K562 (cell line): Measurements from ENCODE around the gene EFHC1.

Experiments
- GABPA ChIP-seq: fragments of 200-800 bp; sonication (Bioruptor generic); conservative IDR thresholded peaks from 2 replicates; pipeline ENCODE4 v1.6.1; 2016; ENCODE audit warnings: low read depth, missing genetic modification characterization, missing compliant biosample characterization
- NR2C2 ChIP-seq, 2 experiments: fragments of 200-800 bp in 1 of 2; sonication (Bioruptor generic) in 1 of 2; sonication (generic) in 1 of 2; formaldehyde crosslinking in 1 of 2; IDR thresholded peaks; 2 replicates each; pipeline versions ENCODE4 v1.6.1 to v1.8.0; 2016 to 2022; ENCODE audit warnings: mild to moderate bottlenecking in 1 of 2, missing compliant biosample characterization in 1 of 2, missing genetic modification characterization in 1 of 2, missing genetic modification reagents in 1 of 2
- POLR3A ChIP-seq: IDR thresholded peaks from 2 replicates; pipeline ENCODE4 v1.6.1; 2011; ENCODE audit warnings: borderline replicate concordance, mild to moderate bottlenecking, moderate library complexity; ENCODE audit not compliant: insufficient read length, insufficient read depth; ENCODE audit errors: extremely low read depth
- RFX1 ChIP-seq: fragments of 450-650 bp; IDR thresholded peaks from 2 replicates; pipeline ENCODE4 v1.6.1; 2016; ENCODE audit warnings: mild to moderate bottlenecking, moderate library complexity
- SIX5 ChIP-seq, 2 experiments: IDR thresholded peaks; 2 replicates each; pipeline ENCODE4 v1.6.1; 2011; ENCODE audit warnings: low read length in 2 of 2, borderline replicate concordance in 1 of 2, low read depth in 1 of 2, mild to moderate bottlenecking in 1 of 2, moderate library complexity in 1 of 2; ENCODE audit not compliant: insufficient read depth in 1 of 2

DNA sequence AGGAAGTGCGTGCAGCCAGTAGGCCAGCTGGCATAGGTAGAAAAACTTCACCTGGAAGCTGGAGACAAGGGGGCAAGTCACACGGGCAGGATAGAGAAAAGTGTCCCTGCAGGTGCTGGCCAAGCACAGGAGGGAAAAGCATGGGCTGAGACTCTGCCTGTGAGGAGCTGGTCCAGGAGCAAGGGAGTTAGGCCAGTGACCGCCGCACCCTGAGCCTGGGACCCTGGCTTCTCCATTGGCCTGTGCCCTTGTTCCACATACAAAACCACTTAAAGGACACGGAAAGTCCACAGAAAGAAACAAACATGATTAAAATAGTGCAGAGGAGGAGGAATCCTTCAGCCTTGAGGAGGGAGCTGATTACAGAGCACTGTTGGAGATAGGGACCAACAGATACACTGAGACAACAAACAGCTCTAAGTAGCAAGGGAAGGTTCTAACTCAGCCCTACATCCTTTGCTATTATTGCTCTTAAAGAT lies 88.2 kb downstream of the EFHC1 start:
- TF ChIP-seq NR2C2 (CRISPR knock-in tag; IDR thresholded peaks at IDR 0.05) (no peak), NR2C2 (tag; IDR thresholded peaks at IDR 0.05) (no peak), POLR3A (no peak), SIX5 (IDR thresholded peaks at IDR 0.05; ENCODE audit: borderline replicate concordance in 1 of 2, insufficient read depth in 1 of 2, low read depth in 1 of 2, low read length in 2 of 2) (no peak), GABPA (tag) (no peak), RFX1 (no peak)
